Activated T-cell treated with anti-CD3 and anti-CD28 coated beads, Interleukin-2, amount 50 U/mL, for 24 hours (primary cell): ENCODE results near the gene ARHGEF16.

ENCODE experiments used
- DNase-seq: peaks from one replicate; pipeline ENCODE4 v3.0.0-alpha.2; 2020
- H3K27ac Mint-ChIP-seq: 2 replicates; pipeline ENCODE4 v1.8.0; 2020; ENCODE audit warnings: mild to moderate bottlenecking, mixed read lengths
- H3K27me3 Mint-ChIP-seq: 2 replicates; pipeline ENCODE4 v1.8.0; 2020; ENCODE audit warnings: mixed read lengths
- H3K36me3 Mint-ChIP-seq: 2 replicates; pipeline ENCODE4 v1.8.0; 2020; ENCODE audit warnings: low read depth, mixed read lengths
- H3K4me1 Mint-ChIP-seq: 2 replicates; pipeline ENCODE4 v1.8.0; 2020; ENCODE audit warnings: low read depth, mixed read lengths
- H3K4me3 Mint-ChIP-seq: 2 replicates; pipeline ENCODE4 v1.8.0; 2020; ENCODE audit warnings: mild to moderate bottlenecking, moderate library complexity, mixed read lengths
- H3K9me3 Mint-ChIP-seq: 2 replicates; pipeline ENCODE4 v1.8.0; 2020; ENCODE audit warnings: mixed read lengths

Gene ARHGEF16

GRCh38 chr1:3439346-3440299 lies 14.8 kb upstream of the ARHGEF16 start:
- H3K4me3 Mint-ChIP-seq, result no peak overlapping the region
- no peaks in the 10 kb centered on the region for H3K9me3 Mint-ChIP-seq

DNA sequence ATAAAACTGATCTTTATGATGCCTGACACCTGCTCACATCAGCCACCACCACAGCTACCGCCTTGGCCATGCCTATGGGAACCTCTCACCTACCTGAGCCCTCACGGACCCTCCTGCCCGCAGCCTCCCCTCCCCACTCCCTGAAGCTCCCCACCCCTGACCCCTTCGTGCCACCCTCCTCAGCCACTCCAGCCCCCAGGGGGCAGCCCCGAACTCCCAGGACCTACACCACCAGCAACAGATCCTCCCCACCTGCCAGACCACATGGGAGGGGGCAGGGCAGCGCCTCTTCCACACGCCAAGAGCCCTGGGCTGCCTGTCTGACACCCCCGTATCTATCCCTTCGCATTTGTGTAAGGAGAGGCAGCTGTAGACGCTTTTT lies 14.2 kb upstream of the ARHGEF16 start:
- no peak overlapping the region for H3K4me3 Mint-ChIP-seq
- no peak for DNase-seq
- no peaks in the 10 kb centered on the region for H3K36me3 Mint-ChIP-seq
- no peaks in the 10 kb centered on the region for H3K4me1 Mint-ChIP-seq
- no peak overlapping the region for H3K27ac Mint-ChIP-seq
- H3K27me3 Mint-ChIP-seq, result peaks cover 18% of the 10 kb centered on the region
- H3K9me3 Mint-ChIP-seq, result no peaks in the 10 kb centered on the region

More at GRCh38 chr1:3439346-3440299, 14.8 kb upstream of the ARHGEF16 start:
- H3K27me3 Mint-ChIP-seq, result peaks cover 18% of the 10 kb centered on the region
- DNase-seq, result no peak
- no peaks in the 10 kb centered on the region for H3K4me1 Mint-ChIP-seq
- no peak overlapping the region for H3K27ac Mint-ChIP-seq
- H3K36me3 Mint-ChIP-seq, result no peaks in the 10 kb centered on the region

GRCh38 chr1:3440711-3441409 lies 13.6 kb upstream of the ARHGEF16 start:
- no peak overlapping the region for H3K27ac Mint-ChIP-seq
- DNase-seq, result no peak
- H3K4me1 Mint-ChIP-seq, result no peaks in the 10 kb centered on the region
- no peaks in the 10 kb centered on the region for H3K36me3 Mint-ChIP-seq
- peaks cover 18% of the 10 kb centered on the region for H3K27me3 Mint-ChIP-seq
- no peak overlapping the region for H3K4me3 Mint-ChIP-seq
- no peaks in the 10 kb centered on the region for H3K9me3 Mint-ChIP-seq

DNA sequence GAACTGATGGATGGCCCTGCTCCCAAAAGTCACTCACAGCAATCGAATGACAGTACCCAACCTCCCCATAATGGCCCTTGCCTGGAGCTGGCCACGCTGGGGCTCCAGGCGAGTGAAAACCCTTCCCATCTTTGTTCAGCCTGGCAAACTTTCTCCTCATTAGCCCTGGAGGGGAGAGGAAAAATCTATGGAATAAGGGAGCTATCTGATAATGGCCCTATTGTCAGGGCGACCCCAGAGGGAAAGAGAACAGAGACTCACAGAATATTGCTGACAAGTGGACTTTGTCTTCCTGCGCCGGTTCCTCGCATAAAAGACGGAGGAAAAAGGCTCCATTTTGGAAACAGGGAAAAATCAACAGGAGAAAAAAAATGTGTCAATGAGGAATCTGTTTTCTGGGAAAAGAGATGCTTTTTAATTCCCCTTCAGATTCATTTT lies 13.0 kb upstream of the ARHGEF16 start:
- Mint-ChIP-seq H3K36me3 (no peaks in the 10 kb centered on the region), H3K4me3 (no peak overlapping the region), H3K9me3 (peaks cover 2% of the 10 kb centered on the region), H3K4me1 (no peaks in the 10 kb centered on the region), H3K27ac (no peak overlapping the region), H3K27me3 (peaks cover 18% of the 10 kb centered on the region)
- DNase-seq, result no peak

DNA sequence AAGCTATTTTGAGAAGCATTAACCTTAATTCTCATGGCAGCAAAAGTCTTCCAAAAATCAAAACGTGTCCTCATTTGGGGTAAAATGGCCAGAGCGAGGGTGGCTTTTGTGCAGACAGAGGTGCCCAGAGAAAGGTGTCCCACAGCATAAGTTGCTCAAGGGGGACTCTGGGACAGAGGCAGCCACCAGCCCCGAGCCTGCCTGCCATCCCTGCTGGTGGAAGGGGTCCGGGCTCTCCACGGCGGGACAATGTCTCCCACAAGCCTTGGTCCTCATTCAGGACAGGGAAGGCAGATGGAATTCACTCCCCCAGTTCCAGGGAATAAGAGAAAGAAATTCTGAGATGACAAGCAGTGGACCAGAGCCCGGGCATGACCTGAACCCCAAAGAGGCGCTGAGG lies 12.6 kb upstream of the ARHGEF16 start:
- peaks cover 2% of the 10 kb centered on the region for H3K9me3 Mint-ChIP-seq
- DNase-seq, result no peak
- no peak overlapping the region for H3K4me3 Mint-ChIP-seq
- peaks cover 18% of the 10 kb centered on the region for H3K27me3 Mint-ChIP-seq
- no peaks in the 10 kb centered on the region for H3K36me3 Mint-ChIP-seq
- H3K27ac Mint-ChIP-seq, result no peak overlapping the region
- no peaks in the 10 kb centered on the region for H3K4me1 Mint-ChIP-seq

- Mint-ChIP-seq H3K9me3 (peaks cover 2% of the 10 kb centered on the region), H3K4me1 (no peaks in the 10 kb centered on the region), H3K4me3 (no peak overlapping the region), H3K27ac (no peak overlapping the region), H3K36me3 (no peaks in the 10 kb centered on the region), H3K27me3 (peaks cover 18% of the 10 kb centered on the region)
- no peak for DNase-seq
Measured at GRCh38 chr1:3442331-3442730, 12.1 kb upstream of the ARHGEF16 start.

- peaks cover 18% of the 10 kb centered on the region for H3K27me3 Mint-ChIP-seq
- H3K4me1 Mint-ChIP-seq, result no peaks in the 10 kb centered on the region
- H3K9me3 Mint-ChIP-seq, result peaks cover 2% of the 10 kb centered on the region
- no peaks in the 10 kb centered on the region for H3K36me3 Mint-ChIP-seq
- H3K27ac Mint-ChIP-seq, result no peak overlapping the region
- H3K4me3 Mint-ChIP-seq, result no peak overlapping the region
- DNase-seq, result no peak
Measured at GRCh38 chr1:3442901-3443300, 11.6 kb upstream of the ARHGEF16 start.

DNA sequence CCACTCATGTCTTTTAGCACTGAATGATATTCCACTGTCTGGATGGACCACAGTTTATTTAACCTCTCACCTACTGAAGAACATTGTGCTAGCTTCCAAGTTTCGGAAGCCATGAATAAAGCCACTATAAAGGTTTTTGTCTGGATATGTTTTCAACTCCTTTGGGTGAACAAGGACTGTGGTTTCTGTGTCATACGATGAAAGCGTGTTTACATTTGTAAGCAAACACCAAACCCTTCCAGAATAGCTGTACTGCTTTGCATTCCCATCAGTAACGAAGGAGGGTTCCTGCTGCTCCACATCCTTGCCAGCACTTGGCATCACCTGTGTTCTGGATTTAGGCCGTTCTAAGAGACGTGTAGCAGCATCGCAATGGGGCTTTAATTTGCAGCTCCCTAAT lies 10.7 kb upstream of the ARHGEF16 start:
- H3K9me3 Mint-ChIP-seq, result peaks cover 2% of the 10 kb centered on the region
- H3K27me3 Mint-ChIP-seq, result peaks cover 19% of the 10 kb centered on the region
- H3K4me1 Mint-ChIP-seq, result no peaks in the 10 kb centered on the region
- DNase-seq, result no peak
- no peaks in the 10 kb centered on the region for H3K36me3 Mint-ChIP-seq
- no peak overlapping the region for H3K4me3 Mint-ChIP-seq
- H3K27ac Mint-ChIP-seq, result no peak overlapping the region

GRCh38 chr1:3444298-3444697 lies 10.2 kb upstream of the ARHGEF16 start:
- H3K9me3 Mint-ChIP-seq, result peaks cover 2% of the 10 kb centered on the region
- H3K4me1 Mint-ChIP-seq, result no peaks in the 10 kb centered on the region
- H3K36me3 Mint-ChIP-seq, result no peaks in the 10 kb centered on the region
- no peak overlapping the region for H3K4me3 Mint-ChIP-seq
- H3K27ac Mint-ChIP-seq, result no peak overlapping the region
- DNase-seq, result no peak
- H3K27me3 Mint-ChIP-seq, result peaks cover 21% of the 10 kb centered on the region

- Mint-ChIP-seq H3K9me3 (peaks cover 2% of the 10 kb centered on the region), H3K4me3 (no peak overlapping the region), H3K27me3 (peaks cover 24% of the 10 kb centered on the region), H3K36me3 (no peaks in the 10 kb centered on the region), H3K27ac (no peak overlapping the region), H3K4me1 (no peaks in the 10 kb centered on the region)
- DNase-seq, result no peak
Measured at GRCh38 chr1:3444736-3445135, 9.7 kb upstream of the ARHGEF16 start.

GRCh38 chr1:3450202-3450863 lies 4.1 kb upstream of the ARHGEF16 start:
- H3K4me3 Mint-ChIP-seq, result no peak overlapping the region
- H3K4me1 Mint-ChIP-seq, result peaks cover 8% of the 10 kb centered on the region
- DNase-seq, result no peak
- no peak overlapping the region for H3K27ac Mint-ChIP-seq
- no peaks in the 10 kb centered on the region for H3K36me3 Mint-ChIP-seq
- H3K9me3 Mint-ChIP-seq, result peaks cover 2% of the 10 kb centered on the region
- H3K27me3 Mint-ChIP-seq, result peaks cover 23% of the 10 kb centered on the region

DNA sequence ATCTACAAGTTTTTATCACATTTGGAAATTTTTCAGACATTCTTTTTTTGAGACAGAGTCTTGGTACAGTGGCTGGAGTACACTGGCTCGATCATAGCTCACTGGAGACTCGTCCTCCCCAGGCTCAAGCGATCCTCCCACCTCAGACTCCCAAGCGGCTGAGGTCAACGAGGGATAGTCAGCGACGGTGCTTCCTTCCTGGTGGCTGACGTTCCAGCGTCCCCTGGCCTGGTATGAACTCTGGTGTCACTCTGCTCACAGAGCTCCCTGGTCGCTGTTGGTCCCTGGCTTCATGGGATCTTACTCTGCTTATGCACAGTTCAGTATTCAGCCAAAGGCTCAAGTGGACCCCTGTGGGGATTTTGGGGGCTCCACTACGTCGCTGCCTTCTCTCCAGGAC lies 3.5 kb upstream of the ARHGEF16 start:
- Mint-ChIP-seq H3K4me1 (peaks cover 8% of the 10 kb centered on the region), H3K27me3 (peaks cover 27% of the 10 kb centered on the region), H3K9me3 (peaks cover 2% of the 10 kb centered on the region), H3K36me3 (no peaks in the 10 kb centered on the region), H3K27ac (no peak overlapping the region), H3K4me3 (no peak overlapping the region)
- no peak for DNase-seq

DNA sequence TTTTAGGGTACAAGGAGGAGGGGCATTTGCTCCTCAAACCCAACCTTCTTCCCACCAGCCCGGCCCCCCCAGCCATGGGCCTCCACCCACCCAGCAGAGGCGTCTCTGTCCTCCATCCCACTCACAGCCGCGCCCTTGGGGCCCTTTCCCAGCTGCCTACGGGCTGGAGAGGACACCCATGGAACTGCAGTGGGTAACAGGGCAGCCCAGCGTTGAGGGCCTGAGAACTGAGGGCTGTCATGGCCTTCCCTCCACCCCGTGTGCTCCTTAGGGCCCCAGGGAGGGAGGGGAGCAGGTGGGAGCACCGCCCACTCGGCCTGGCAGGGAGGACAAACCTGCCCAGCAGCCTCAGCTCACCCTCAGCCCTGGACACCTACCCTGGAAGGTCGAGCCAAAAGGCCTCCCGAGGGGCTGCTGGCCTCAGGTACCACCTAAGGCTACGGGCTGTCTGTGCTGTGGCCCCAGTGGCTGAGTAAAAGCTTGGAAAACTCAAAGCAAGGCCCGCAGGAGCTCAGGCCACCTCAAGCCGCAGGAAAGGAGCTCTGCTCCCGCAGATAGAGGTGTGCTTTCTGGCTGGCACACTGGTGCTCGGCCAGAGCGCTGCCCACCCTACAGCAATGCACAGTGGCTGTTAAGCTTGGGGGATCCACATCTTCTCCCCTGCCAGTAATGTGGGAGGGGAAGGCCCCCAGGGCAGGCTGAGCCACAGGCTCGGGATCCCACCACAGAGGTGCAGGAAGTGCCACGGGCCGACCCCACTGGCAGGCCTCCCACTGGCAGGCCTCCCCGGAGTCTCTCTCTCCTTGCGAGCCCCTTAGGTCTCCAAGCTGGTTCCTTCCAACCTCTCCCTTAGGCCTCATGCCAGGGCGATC lies 2.2 kb upstream of the ARHGEF16 start:
- Mint-ChIP-seq H3K27me3 (peaks cover 27% of the 10 kb centered on the region), H3K36me3 (no peaks in the 10 kb centered on the region), H3K27ac (no peak overlapping the region), H3K4me1 (peaks cover 8% of the 10 kb centered on the region), H3K4me3 (no peak overlapping the region), H3K9me3 (no peaks in the 10 kb centered on the region)
- DNase-seq, result no peak

GRCh38 chr1:3452866-3453175 lies 1.6 kb upstream of the ARHGEF16 start:
- no peak overlapping the region for H3K4me3 Mint-ChIP-seq
- H3K27ac Mint-ChIP-seq, result no peak overlapping the region
- H3K27me3 Mint-ChIP-seq, result peaks cover 27% of the 10 kb centered on the region
- no peaks in the 10 kb centered on the region for H3K9me3 Mint-ChIP-seq
- DNase-seq, result no peak
- H3K4me1 Mint-ChIP-seq, result peaks cover 8% of the 10 kb centered on the region
- no peaks in the 10 kb centered on the region for H3K36me3 Mint-ChIP-seq
